K562 (cell line): ENCODE measurements around the gene CHMP1A.
"Not testable (repeated sequence)": the region's sequence is repeated elsewhere in the genome, so short reads cannot be mapped to it uniquely, and the experiment has no call there.

Experiments
- BCL6 ChIP-seq: fragments of 250-450 bp; sonication (Bioruptor Pico); IDR thresholded peaks from 2 replicates; pipeline ENCODE4 v1.4.0; 2020
- CTCF ChIP-seq, 3 experiments: IDR thresholded peaks in 2 of 3; conservative IDR thresholded peaks in 1 of 3; 2 replicates each; pipeline ENCODE4 v1.5.1; 2011 to 2012; ENCODE audit warnings: low read length in 3 of 3, mild to moderate bottlenecking in 3 of 3, control low read depth in 2 of 3, improper control_type of control experiment in 1 of 3, inconsistent platforms in 1 of 3, low read depth in 1 of 3, mixed read lengths in 1 of 3, moderate library complexity in 1 of 3; ENCODE audit not compliant: insufficient read depth in 2 of 3
- HOMEZ ChIP-seq: fragments of 250-450 bp; sonication (Bioruptor Pico); IDR thresholded peaks from 2 replicates; pipeline ENCODE4 v1.4.0; 2020; ENCODE audit warnings: mild to moderate bottlenecking, moderate library complexity
- JUN ChIP-seq, 2 experiments: sonication (generic) in 1 of 2; formaldehyde crosslinking in 1 of 2; IDR thresholded peaks; 2 replicates each; pipeline versions ENCODE4 v1.6.1 to v1.8.0; 2012 to 2022; ENCODE audit warnings: borderline replicate concordance in 2 of 2, mild to moderate bottlenecking in 2 of 2, improper control_type of control experiment in 1 of 2, low read depth in 1 of 2, low read length in 1 of 2, missing genetic modification reagents in 1 of 2
- POLR2A ChIP-seq: fragments of 450-650 bp; conservative IDR thresholded peaks from 2 replicates; pipeline ENCODE4 v1.6.1; 2016
- POLR2AphosphoS5 ChIP-seq: IDR thresholded peaks from 2 replicates; pipeline ENCODE4 v1.6.1; 2011; ENCODE audit warnings: mild to moderate bottlenecking, low read depth, low read length, moderate library complexity; ENCODE audit not compliant: control insufficient read depth, insufficient read depth
- SIN3A ChIP-seq, 2 experiments: fragments of 150-350 bp in 1 of 2; IDR thresholded peaks; 2 replicates each; pipeline ENCODE4 v1.6.1; 2011 to 2016; ENCODE audit warnings: borderline replicate concordance in 2 of 2, low read depth in 2 of 2, low read length in 2 of 2, mild to moderate bottlenecking in 2 of 2, moderate library complexity in 2 of 2; ENCODE audit not compliant: control insufficient read depth in 1 of 2
- ZHX1 ChIP-seq: fragments of 150-350 bp; conservative IDR thresholded peaks from 2 replicates; pipeline ENCODE4 v1.6.1; 2014; ENCODE audit warnings: low read length
- ZNF699 ChIP-seq: fragments of 250-450 bp; sonication (Bioruptor Pico); IDR thresholded peaks from 2 replicates; pipeline ENCODE4 v1.8.0; 2021; ENCODE audit warnings: mild to moderate bottlenecking, moderate library complexity; ENCODE audit not compliant: insufficient replicate concordance

- not testable (repeated sequence) for TF ChIP-seq POLR2A; ZNF699 (CRISPR knock-in tag); JUN (IDR thresholded peaks at IDR 0.05; ENCODE audit: borderline replicate concordance, low read depth, low read length); JUN (CRISPR knock-in tag; IDR thresholded peaks at IDR 0.05; ENCODE audit: borderline replicate concordance); HOMEZ (CRISPR knock-in tag); ZHX1; CTCF (IDR thresholded peaks at IDR 0.05 in 2 of 3, conservative IDR thresholded peaks at IDR 0.05 in 1 of 3; ENCODE audit: insufficient read depth in 2 of 3, low read depth in 1 of 3, low read length in 3 of 3); SIN3A (IDR thresholded peaks at IDR 0.05; ENCODE audit: borderline replicate concordance in 2 of 2, control insufficient read depth in 1 of 2, low read depth in 2 of 2, low read length in 2 of 2); POLR2AphosphoS5; BCL6 (CRISPR knock-in tag)
Observed at GRCh38 chr16:89671565-89671964, 14.1 kb upstream of the CHMP1A start.
